ENCODE data around the gene KIAA1217.

KIAA1217 gene

DNA sequence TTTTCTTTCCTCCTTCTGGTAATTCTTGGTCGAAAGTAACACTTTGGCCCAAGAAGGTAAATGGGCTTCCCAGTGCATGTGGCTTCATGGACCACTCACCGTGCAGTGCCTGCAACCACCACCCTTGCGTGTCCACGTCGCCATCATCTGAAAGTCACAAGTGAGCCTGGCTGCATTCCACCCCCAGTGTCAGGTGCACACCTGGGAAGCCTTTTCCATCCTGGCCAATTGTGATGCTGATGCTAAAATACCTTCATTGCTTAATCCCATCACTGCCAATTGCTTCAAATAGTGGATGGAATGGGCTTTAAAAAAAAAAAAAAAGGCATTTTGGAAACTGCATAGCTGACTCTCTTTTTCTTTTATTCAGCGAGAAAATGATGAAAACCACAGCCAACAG lies 285.8 kb downstream of the KIAA1217 start:
- no peaks in the 10 kb centered on the region for H3K27me3 ChIP-seq (ENCODE audit: insufficient read depth, low read depth)
- no peak overlapping the region for H2AFZ ChIP-seq (ENCODE audit: low read depth)
- H3K9ac ChIP-seq, result no peak overlapping the region
- H3K36me3 ChIP-seq (ENCODE audit: insufficient read depth), result no peaks in the 10 kb centered on the region
- H3K27ac ChIP-seq, result no peak overlapping the region
- H3K4me3 ChIP-seq (IDR thresholded peaks at IDR 0.05; ENCODE audit: insufficient read depth, low read depth, low read length), result no peak overlapping the region
- H3K4me1 ChIP-seq (ENCODE audit: low read depth, poor library complexity, severe bottlenecking), result no peaks in the 10 kb centered on the region
- H3K4me2 ChIP-seq, result no peak overlapping the region
- no peaks in the 10 kb centered on the region for H3K79me2 ChIP-seq (ENCODE audit: insufficient read depth, low read depth)
- TF ChIP-seq, protein P1, sequence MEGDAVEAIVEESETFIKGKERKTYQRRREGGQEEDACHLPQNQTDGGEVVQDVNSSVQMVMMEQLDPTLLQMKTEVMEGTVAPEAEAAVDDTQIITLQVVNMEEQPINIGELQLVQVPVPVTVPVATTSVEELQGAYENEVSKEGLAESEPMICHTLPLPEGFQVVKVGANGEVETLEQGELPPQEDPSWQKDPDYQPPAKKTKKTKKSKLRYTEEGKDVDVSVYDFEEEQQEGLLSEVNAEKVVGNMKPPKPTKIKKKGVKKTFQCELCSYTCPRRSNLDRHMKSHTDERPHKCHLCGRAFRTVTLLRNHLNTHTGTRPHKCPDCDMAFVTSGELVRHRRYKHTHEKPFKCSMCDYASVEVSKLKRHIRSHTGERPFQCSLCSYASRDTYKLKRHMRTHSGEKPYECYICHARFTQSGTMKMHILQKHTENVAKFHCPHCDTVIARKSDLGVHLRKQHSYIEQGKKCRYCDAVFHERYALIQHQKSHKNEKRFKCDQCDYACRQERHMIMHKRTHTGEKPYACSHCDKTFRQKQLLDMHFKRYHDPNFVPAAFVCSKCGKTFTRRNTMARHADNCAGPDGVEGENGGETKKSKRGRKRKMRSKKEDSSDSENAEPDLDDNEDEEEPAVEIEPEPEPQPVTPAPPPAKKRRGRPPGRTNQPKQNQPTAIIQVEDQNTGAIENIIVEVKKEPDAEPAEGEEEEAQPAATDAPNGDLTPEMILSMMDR (conservative IDR thresholded peaks at IDR 0.05; ENCODE audit: low read depth, low read length), result no peak
- no peaks in the 10 kb centered on the region for H4K20me1 ChIP-seq (ENCODE audit: insufficient read depth)

DNA sequence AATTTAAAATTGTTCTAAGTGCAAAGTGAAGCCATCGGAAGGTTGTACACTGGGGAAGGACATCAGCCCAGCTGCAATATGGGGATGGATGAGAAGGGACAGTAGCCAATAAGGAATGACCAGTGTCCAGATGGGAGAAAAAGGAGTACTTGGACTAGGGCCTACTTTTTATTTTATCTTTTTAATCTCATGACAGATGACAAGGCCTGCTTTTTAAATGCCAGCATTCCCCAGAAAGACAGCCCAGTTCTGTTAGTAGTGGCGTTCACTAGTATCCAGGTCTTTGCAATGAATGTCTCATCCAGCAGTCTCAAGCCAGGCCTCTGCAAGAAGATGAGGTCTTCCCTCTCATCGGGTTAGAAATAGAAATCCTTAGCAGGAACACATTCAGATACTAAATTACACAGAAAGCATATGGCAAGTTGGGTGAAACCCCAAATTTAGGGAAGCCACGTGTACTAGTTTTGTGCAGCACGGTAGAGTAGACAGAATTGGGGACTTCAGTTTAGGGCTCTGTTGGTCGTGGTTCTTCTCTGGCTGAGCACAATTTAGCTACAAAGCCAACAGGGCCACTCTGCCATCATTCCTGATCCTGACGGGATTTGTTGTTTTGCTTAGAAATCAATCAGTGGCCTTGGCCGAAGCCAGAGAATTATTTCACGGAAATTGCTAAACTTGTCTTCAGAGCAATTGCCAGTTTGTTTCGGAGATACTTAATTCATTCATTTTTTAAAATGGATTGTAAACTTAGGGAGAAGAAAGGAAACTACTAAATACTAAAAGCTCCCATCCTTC lies 286.9 kb downstream of the KIAA1217 start:
- no peak overlapping the region for H2AFZ ChIP-seq (ENCODE audit: low read depth)

DNA sequence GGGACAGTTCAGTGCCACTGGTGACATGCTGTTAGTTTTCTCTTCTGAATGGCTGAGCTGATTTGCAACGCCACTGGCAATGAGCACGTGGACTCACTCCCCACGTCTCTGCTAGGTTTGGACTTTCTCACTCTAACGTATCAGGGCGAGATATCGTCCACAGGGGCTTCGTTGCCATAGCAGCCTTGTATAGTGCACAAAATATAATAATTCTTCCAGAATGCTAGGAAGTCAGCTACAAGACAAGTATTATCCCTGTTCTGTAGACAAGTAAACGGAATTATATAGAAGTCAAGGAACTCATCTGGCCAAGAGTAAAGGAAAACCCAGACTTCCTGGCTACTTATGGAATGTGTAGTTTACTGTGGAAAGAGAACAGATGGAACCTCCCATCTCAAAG lies 288.0 kb downstream of the KIAA1217 start:
- H2AFZ ChIP-seq (ENCODE audit: low read depth), result no peak overlapping the region
- no peak overlapping the region for H3K27ac ChIP-seq
- no peak overlapping the region for H3K4me3 ChIP-seq (IDR thresholded peaks at IDR 0.05; ENCODE audit: insufficient read depth, low read depth, low read length)
- no peaks in the 10 kb centered on the region for H4K20me1 ChIP-seq (ENCODE audit: insufficient read depth)
- H3K79me2 ChIP-seq (ENCODE audit: insufficient read depth, low read depth), result no peaks in the 10 kb centered on the region
- no peak overlapping the region for H3K4me2 ChIP-seq
- H3K9ac ChIP-seq, result no peak overlapping the region
- H3K27me3 ChIP-seq (ENCODE audit: insufficient read depth, low read depth), result no peaks in the 10 kb centered on the region
- TF ChIP-seq, protein P1 (conservative IDR thresholded peaks at IDR 0.05; ENCODE audit: low read depth, low read length), result no peak
- H3K4me1 ChIP-seq (ENCODE audit: low read depth, poor library complexity, severe bottlenecking), result no peaks in the 10 kb centered on the region
- no peaks in the 10 kb centered on the region for H3K36me3 ChIP-seq (ENCODE audit: insufficient read depth)

More for the DNA sequence above, 286.9 kb downstream of the KIAA1217 start:
- no peaks in the 10 kb centered on the region for H3K36me3 ChIP-seq (ENCODE audit: insufficient read depth)
- H3K27ac ChIP-seq, result no peak overlapping the region
- no peaks in the 10 kb centered on the region for H3K27me3 ChIP-seq (ENCODE audit: insufficient read depth, low read depth)
- H3K4me2 ChIP-seq, result no peak overlapping the region
- no peaks in the 10 kb centered on the region for H3K79me2 ChIP-seq (ENCODE audit: insufficient read depth, low read depth)
- TF ChIP-seq, protein P1 (conservative IDR thresholded peaks at IDR 0.05; ENCODE audit: low read depth, low read length), result no peak
- H3K9ac ChIP-seq, result no peak overlapping the region
- no peaks in the 10 kb centered on the region for H4K20me1 ChIP-seq (ENCODE audit: insufficient read depth)
- H3K4me3 ChIP-seq (IDR thresholded peaks at IDR 0.05; ENCODE audit: insufficient read depth, low read depth, low read length), result no peak overlapping the region
- no peaks in the 10 kb centered on the region for H3K4me1 ChIP-seq (ENCODE audit: low read depth, poor library complexity, severe bottlenecking)

DNA sequence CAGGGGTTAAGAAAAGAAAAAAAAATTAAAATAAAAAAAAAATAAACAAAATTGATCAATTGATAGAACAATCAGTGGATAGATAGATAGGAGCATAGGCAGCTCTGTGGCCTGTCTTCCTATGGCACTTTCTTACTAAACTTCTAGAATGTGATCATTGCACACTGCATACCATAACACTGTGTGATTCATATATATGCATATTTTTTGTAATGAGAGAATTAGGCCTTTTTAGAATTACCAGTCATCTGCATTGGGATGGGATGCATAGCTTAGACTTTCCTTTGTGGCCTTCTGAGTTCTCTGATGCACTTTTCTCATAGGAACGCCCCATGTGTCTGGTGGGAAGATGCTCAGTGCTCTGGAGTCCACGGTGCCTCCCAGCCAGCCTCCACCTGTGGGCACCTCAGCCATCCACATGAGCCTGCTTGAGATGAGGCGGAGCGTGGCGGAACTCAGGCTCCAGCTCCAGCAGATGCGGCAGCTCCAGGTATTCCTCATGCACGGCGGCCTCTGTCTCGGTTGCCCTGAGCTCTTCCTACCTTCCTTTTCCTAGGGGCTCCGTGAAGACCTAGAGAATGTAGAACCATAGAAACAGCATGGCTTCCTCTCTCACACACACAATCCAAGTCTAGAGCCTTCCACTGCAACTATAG lies 292.2 kb downstream of the KIAA1217 start:
- Histone ChIP-seq H3K4me2 (no peak overlapping the region), H3K36me3 (ENCODE audit: insufficient read depth) (no peaks in the 10 kb centered on the region), H3K27ac (no peak overlapping the region), H3K4me3 (IDR thresholded peaks at IDR 0.05; ENCODE audit: insufficient read depth, low read depth, low read length) (no peak overlapping the region), H4K20me1 (ENCODE audit: insufficient read depth) (no peaks in the 10 kb centered on the region), H2AFZ (ENCODE audit: low read depth) (no peak overlapping the region), H3K9ac (no peak overlapping the region), H3K4me1 (ENCODE audit: low read depth, poor library complexity, severe bottlenecking) (no peaks in the 10 kb centered on the region), H3K27me3 (ENCODE audit: insufficient read depth, low read depth) (no peaks in the 10 kb centered on the region), H3K79me2 (ENCODE audit: insufficient read depth, low read depth) (no peaks in the 10 kb centered on the region)
- TF ChIP-seq, protein P1 (conservative IDR thresholded peaks at IDR 0.05; ENCODE audit: low read depth, low read length), result no peak

Data from KMS-11 (cell line).